ENCODE results near the gene FRMD4A. TPM values are rescaled to one million over a fixed set of nuclear protein-coding genes. Genes with fewer than 3 reads are reported as not detected.
"Not testable (repeated sequence)": the region's sequence is repeated elsewhere in the genome, so short reads cannot be mapped to it uniquely, and the experiment has no call there.

FRMD4A gene
- total RNA-seq, 2 experiments from 2014 or later = 0.82 to 0.94 TPM

DNA sequence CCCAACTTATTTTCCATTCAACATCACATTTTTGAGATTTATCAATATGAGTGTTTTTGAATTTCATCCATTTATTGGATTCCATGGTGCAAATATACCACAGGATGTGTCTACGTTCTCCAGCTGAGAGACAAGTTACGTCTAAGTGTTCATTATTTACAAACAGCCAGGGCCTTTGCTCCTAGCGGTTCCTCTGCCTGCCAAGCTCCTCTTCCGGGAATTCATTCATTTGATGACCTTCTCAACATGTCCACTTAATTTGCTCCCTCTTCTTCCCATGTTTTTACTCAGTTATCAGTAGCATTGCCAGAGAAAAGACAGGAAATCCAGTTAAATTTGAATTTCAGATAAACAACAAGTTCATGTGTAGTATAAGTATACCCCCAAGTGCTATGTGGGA lies 422.2 kb downstream of the FRMD4A start:
- Mint-ChIP-seq H3K27ac (no peak overlapping the region), H3K4me1 (ENCODE audit: low read depth) (no peaks in the 10 kb centered on the region), H3K27me3 (ENCODE audit: low read depth) (peaks cover 2% of the 10 kb centered on the region), H3K9me3 (ENCODE audit: insufficient read depth) (no peaks in the 10 kb centered on the region), H3K36me3 (ENCODE audit: low read depth) (no peaks in the 10 kb centered on the region), H3K4me3 (no peak overlapping the region)
- DNase-seq (no peak), ATAC-seq (no peak)
- POLR2A ChIA-PET = no interaction called here
- CTCF ChIA-PET = no interaction called here

DNA sequence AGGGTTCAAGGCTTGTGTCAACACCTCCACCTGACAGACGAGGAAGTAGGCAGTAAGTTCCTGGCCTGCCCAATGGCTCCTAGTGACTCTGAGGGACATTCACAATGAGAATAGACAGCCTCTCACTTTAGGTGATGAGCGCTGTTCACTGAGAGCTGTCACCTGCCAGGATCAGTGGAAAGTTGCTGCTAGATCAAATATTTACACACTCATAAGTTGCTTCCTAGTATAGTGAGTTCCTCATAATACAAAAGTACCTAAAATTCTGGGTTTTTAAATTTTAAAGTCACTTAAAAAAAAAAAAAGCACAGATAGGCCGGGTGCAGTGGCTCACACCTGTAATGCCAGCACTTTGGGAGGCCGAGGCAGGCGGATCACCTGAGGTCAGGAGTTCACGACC lies 423.2 kb downstream of the FRMD4A start:
- Mint-ChIP-seq H3K36me3 (ENCODE audit: low read depth) (no peaks in the 10 kb centered on the region), H3K9me3 (ENCODE audit: insufficient read depth) (no peaks in the 10 kb centered on the region), H3K4me1 (ENCODE audit: low read depth) (no peaks in the 10 kb centered on the region), H3K27ac (no peak overlapping the region), H3K4me3 (no peak overlapping the region), H3K27me3 (ENCODE audit: low read depth) (peaks cover 2% of the 10 kb centered on the region)
- ATAC-seq (no peak), DNase-seq (no peak)
- POLR2A ChIA-PET = no interaction called here
- CTCF ChIA-PET = no interaction called here

- Mint-ChIP-seq H3K9me3 (ENCODE audit: insufficient read depth) (no peaks in the 10 kb centered on the region), H3K27ac (no peak overlapping the region), H3K27me3 (ENCODE audit: low read depth) (peaks cover 2% of the 10 kb centered on the region), H3K4me3 (no peak overlapping the region), H3K36me3 (ENCODE audit: low read depth) (no peaks in the 10 kb centered on the region), H3K4me1 (ENCODE audit: low read depth) (no peaks in the 10 kb centered on the region)
- POLR2A ChIA-PET = no interaction called here
- ATAC-seq (no peak), DNase-seq (no peak)
- CTCF ChIA-PET = no interaction called here
Measured at GRCh38 chr10:13905281-13905680, 425.4 kb downstream of the FRMD4A start.

DNA sequence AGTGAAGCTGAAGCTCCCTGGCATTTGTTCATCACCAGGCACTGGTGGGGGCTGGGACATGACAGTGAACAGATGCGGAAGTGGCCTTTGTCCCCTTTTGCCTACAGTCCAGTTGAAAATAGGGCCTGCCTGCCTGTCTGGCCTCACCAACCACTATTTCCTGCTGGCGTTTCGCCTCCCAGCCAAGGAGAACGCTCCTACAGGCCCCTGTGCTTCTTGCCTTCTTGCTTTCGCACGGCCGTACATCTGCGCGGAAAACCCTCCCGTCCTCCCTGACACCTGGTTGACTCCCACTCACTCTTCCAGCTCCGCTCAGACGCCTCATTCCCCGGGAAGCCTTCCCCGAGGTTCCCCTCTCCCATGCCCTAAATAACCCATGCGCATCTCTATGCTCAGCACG lies 426.7 kb downstream of the FRMD4A start:
- DNase-seq (no peak), ATAC-seq (no peak)
- CTCF ChIA-PET = interaction anchor here (0.9 kb wide), 1 partner anchor 244 kb away, joined by 3 read pairs; no protein-coding TSS in a partner anchor
- POLR2A ChIA-PET = no interaction called here
- H3K27me3 Mint-ChIP-seq (ENCODE audit: low read depth) = peaks cover 2% of the 10 kb centered on the region
- H3K36me3 Mint-ChIP-seq (ENCODE audit: low read depth) = no peaks in the 10 kb centered on the region
- no peaks in the 10 kb centered on the region for H3K9me3 Mint-ChIP-seq (ENCODE audit: insufficient read depth)
- H3K4me3 Mint-ChIP-seq = no peak overlapping the region
- no peaks in the 10 kb centered on the region for H3K4me1 Mint-ChIP-seq (ENCODE audit: low read depth)
- H3K27ac Mint-ChIP-seq = no peak overlapping the region

DNA sequence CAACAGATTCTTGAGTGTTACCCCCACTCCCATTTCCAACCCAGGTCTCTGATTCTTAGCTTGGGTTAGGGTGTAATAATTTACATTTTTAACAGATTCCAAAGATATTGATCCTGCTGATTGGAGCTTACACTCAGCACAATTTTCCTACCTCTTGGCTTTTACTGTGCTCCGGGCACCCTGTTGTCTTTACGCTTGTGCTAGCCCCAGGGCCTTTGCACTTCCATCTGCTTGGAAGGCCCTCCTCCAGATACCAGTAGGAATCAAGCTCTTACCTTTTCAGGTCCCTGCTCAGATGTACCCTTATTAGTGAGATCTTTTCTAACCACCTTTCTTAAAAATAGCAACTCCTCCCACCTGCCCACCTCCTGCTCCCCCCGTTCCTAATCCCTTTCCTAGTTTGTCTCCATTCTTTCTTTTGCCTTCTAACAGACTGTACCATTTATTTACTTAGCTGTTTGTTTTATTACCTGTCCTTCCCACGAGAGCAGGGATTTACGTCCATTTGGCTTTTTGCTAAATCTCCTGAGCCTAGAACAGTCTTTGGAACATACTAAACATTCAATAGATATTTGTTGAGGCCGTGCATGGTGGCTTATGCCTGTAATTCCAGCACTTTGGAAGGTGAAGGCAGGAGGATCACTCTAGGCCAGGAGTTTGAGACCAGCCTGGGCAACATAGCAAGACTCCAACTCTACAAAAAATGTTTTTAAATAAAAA lies 427.7 kb downstream of the FRMD4A start:
- ChIA-PET POLR2A (no interaction called here), CTCF (no interaction called here)
- ATAC-seq = no peak
- no peak for DNase-seq
- H3K9me3 Mint-ChIP-seq (ENCODE audit: insufficient read depth) = no peaks in the 10 kb centered on the region
- no peaks in the 10 kb centered on the region for H3K4me1 Mint-ChIP-seq (ENCODE audit: low read depth)
- no peaks in the 10 kb centered on the region for H3K36me3 Mint-ChIP-seq (ENCODE audit: low read depth)
- H3K4me3 Mint-ChIP-seq = no peak overlapping the region
- H3K27ac Mint-ChIP-seq = no peak overlapping the region
- peaks cover 1% of the 10 kb centered on the region for H3K27me3 Mint-ChIP-seq (ENCODE audit: low read depth)

GRCh38 chr10:13899941-13900340 lies 430.8 kb downstream of the FRMD4A start:
- ATAC-seq (no peak), DNase-seq (no peak)
- no peaks in the 10 kb centered on the region for H3K36me3 Mint-ChIP-seq (ENCODE audit: low read depth)
- no peaks in the 10 kb centered on the region for H3K9me3 Mint-ChIP-seq (ENCODE audit: insufficient read depth)
- H3K4me3 Mint-ChIP-seq = no peak overlapping the region
- peaks cover 7% of the 10 kb centered on the region for H3K27me3 Mint-ChIP-seq (ENCODE audit: low read depth)
- CTCF ChIA-PET = no interaction called here
- H3K4me1 Mint-ChIP-seq (ENCODE audit: low read depth) = no peaks in the 10 kb centered on the region
- POLR2A ChIA-PET = no interaction called here
- no peak overlapping the region for H3K27ac Mint-ChIP-seq

DNA sequence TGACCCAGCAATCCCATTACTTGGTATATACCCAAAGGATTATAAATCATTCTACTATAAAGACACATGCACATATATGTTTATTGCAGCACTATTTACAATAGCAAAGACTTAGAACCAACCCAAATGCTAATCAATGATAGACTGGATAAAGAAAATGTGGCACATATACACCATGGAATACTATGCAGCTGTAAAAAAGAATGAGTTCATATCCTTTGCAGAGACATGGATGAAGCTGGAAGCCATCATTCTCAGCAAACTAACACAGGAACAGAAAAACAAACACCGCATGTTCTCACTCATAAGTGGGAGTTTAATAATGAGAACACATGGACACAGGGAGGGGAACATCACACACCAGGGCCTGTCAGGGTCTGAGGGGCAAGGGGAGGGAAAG lies 434.6 kb downstream of the FRMD4A start:
- CTCF ChIA-PET; ATAC-seq; DNase-seq; H3K36me3 Mint-ChIP-seq (ENCODE audit: low read depth); H3K4me3 Mint-ChIP-seq; H3K27ac Mint-ChIP-seq; POLR2A ChIA-PET; H3K9me3 Mint-ChIP-seq (ENCODE audit: insufficient read depth): not testable (repeated sequence)
- peaks cover 14% of the 10 kb centered on the region for H3K4me1 Mint-ChIP-seq (ENCODE audit: low read depth)
- peaks cover 37% of the 10 kb centered on the region for H3K27me3 Mint-ChIP-seq (ENCODE audit: low read depth)

GRCh38 chr10:13894412-13895093 lies 436.2 kb downstream of the FRMD4A start:
- DNase-seq (no peak), ATAC-seq (no peak)
- Mint-ChIP-seq H3K4me3 (no peak overlapping the region), H3K27me3 (ENCODE audit: low read depth) (peaks cover 53% of the 10 kb centered on the region), H3K27ac (no peak overlapping the region), H3K36me3 (ENCODE audit: low read depth) (no peaks in the 10 kb centered on the region), H3K4me1 (ENCODE audit: low read depth) (peaks cover 17% of the 10 kb centered on the region), H3K9me3 (ENCODE audit: insufficient read depth) (no peaks in the 10 kb centered on the region)
- ChIA-PET POLR2A (no interaction called here), CTCF (no interaction called here)

DNA sequence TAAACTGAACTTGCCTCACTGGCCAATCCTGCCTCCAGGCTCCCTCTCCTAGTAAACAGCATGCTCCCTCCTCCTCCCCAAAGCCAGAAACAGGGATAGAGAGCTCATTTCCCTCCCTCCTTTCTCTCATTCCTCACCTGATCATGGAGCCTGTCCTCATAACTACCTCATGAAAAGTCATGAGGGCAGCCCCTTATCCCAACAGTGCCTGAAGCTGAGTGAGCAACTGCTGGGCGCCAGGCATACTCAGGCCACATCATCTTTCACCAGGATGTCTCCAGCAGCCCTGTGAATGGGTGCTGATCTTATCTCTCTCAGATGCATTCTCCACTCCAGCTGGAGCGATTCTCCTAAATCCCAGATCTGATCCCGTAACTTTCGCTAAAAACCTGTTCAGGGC lies 436.8 kb downstream of the FRMD4A start:
- peaks cover 17% of the 10 kb centered on the region for H3K4me1 Mint-ChIP-seq (ENCODE audit: low read depth)
- POLR2A ChIA-PET = no interaction called here

GRCh38 chr10:13892871-13893270 lies 437.9 kb downstream of the FRMD4A start:
- H3K36me3 Mint-ChIP-seq (ENCODE audit: low read depth) = no peaks in the 10 kb centered on the region
- peaks cover 17% of the 10 kb centered on the region for H3K4me1 Mint-ChIP-seq (ENCODE audit: low read depth)
- peaks cover 67% of the 10 kb centered on the region for H3K27me3 Mint-ChIP-seq (ENCODE audit: low read depth)
- H3K27ac Mint-ChIP-seq = no peak overlapping the region
- POLR2A ChIA-PET = no interaction called here
- CTCF ChIA-PET = no interaction called here
- ATAC-seq (no peak), DNase-seq (no peak)
- no peak overlapping the region for H3K4me3 Mint-ChIP-seq
- no peaks in the 10 kb centered on the region for H3K9me3 Mint-ChIP-seq (ENCODE audit: insufficient read depth)

More for the DNA sequence above, 436.8 kb downstream of the FRMD4A start:
- no peak for ATAC-seq
- no peaks in the 10 kb centered on the region for H3K9me3 Mint-ChIP-seq (ENCODE audit: insufficient read depth)
- no peak overlapping the region for H3K4me3 Mint-ChIP-seq
- CTCF ChIA-PET = no interaction called here
- DNase-seq = no peak
- H3K36me3 Mint-ChIP-seq (ENCODE audit: low read depth) = no peaks in the 10 kb centered on the region
- H3K27me3 Mint-ChIP-seq (ENCODE audit: low read depth) = peaks cover 59% of the 10 kb centered on the region
- no peak overlapping the region for H3K27ac Mint-ChIP-seq

GRCh38 chr10:13892001-13892491 lies 438.7 kb downstream of the FRMD4A start:
- Mint-ChIP-seq H3K36me3 (ENCODE audit: low read depth) (no peaks in the 10 kb centered on the region), H3K27me3 (ENCODE audit: low read depth) (peaks cover 72% of the 10 kb centered on the region), H3K27ac (no peak overlapping the region), H3K4me3 (peak overlapping the region; percentile 35), H3K4me1 (ENCODE audit: low read depth) (peaks cover 17% of the 10 kb centered on the region), H3K9me3 (ENCODE audit: insufficient read depth) (no peaks in the 10 kb centered on the region)
- ChIA-PET POLR2A (no interaction called here), CTCF (no interaction called here)
- ATAC-seq (no peak), DNase-seq (no peak)

DNA sequence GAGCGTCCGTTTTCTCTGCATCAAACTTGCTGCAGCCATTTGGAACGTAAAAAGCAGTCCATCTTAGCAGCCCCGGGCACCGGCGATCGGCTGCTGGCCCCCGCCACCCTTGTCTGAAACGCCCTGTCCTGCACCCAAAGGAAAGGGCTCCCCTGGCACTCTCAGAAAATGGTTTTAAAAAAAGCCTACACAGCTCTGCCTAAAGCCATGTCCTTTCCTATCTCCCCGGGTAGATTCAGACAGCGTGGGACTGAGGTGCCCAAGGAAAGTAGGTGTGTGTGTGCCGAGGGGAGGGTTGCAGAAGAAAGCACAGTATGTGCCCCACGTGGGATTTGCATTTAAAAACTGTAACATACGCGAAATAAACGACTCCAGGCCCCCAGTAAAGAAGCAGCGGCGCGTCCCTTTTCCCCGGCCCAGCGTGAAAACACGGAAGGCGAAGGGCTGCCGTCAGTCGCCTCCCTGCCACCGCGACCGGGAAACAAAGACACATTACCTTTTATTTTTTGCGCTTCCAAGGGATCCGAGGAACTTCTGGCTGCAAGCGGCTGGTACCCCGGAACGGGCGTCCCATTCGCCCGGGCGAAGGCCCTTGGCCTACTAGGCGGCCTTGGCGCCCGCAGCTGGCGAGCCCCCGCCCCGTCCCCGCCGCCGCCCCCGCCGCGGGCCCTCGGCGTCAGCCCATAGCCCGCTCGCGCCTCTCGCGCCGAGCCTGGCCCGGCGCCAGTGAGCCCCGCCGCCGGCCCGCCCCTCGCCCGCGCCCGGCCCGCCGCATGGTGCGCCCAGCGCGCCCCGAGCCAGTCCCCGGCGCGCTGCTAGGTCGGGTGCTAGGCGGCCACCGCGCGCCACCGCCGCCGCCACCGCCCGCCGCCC lies 439.4 kb downstream of the FRMD4A start:
- Mint-ChIP-seq H3K9me3 (ENCODE audit: insufficient read depth) (no peaks in the 10 kb centered on the region), H3K27me3 (ENCODE audit: low read depth) (peaks cover 74% of the 10 kb centered on the region), H3K4me3 (no peak overlapping the region), H3K36me3 (ENCODE audit: low read depth) (no peaks in the 10 kb centered on the region), H3K4me1 (ENCODE audit: low read depth) (peaks cover 17% of the 10 kb centered on the region), H3K27ac (no peak overlapping the region)
- ATAC-seq (peak; percentile 55), DNase-seq (no peak)
- CTCF ChIA-PET = no interaction called here
- POLR2A ChIA-PET = no interaction called here

All from activated CD8-positive, alpha-beta T cell treated with anti-CD3 and anti-CD28 coated beads, Interleukin-2, amount 10 ng/mL, durations not matched to agents 7 days and 5 days (primary cell).